IMR-90 (cell line): ENCODE measurements around the gene RYR3. TPM values are rescaled to one million over a fixed set of nuclear protein-coding genes. Genes with fewer than 3 reads are reported as not detected.

Experiments used
- ATAC-seq: fragments of 200-7000 bp; cut with Tn5 transposase; 2 replicates; pipeline ENCODE4 v1.9.1; 2020; ENCODE audit warnings: low read depth, mild to moderate bottlenecking, moderate library complexity
- BruUV-seq: library from RNA; stranded (reverse); fragments of 400-500 nt; replicated peaks from 2 replicates; lab custom pipeline; 2021; lab: Mats Ljungman, UMichigan
- CTCF ChIA-PET: fragments of 300-600 bp; formaldehyde crosslinking; extraction: SDS; loops from one replicate; lab custom pipeline; 2021; ENCODE audit warnings: antibody characterized with exemption; lab: Yijun Ruan, JAX
- POLR2A ChIA-PET: fragments of 300-600 bp; sonication (Branson Sonifier 250); formaldehyde crosslinking; loops from one replicate; lab custom pipeline; 2022; ENCODE audit warnings: antibody characterized with exemption; ENCODE audit not compliant: unreplicated experiment; lab: Charles Lee
- DNase-seq: peaks from one replicate; pipeline ENCODE4 v3.0.0; 2013
- H2AFZ ChIP-seq: replicated peaks from 2 replicates; pipeline ENCODE3; 2013; ENCODE audit warnings: low read length, mild to moderate bottlenecking; ENCODE audit not compliant: poor library complexity
- H2AK5ac ChIP-seq: 2 replicates; pipeline ENCODE4 v1.6.1; 2013; ENCODE audit warnings: low read depth, low read length, inconsistent platforms
- H2AK9ac ChIP-seq: replicated peaks from 2 replicates; pipeline ENCODE3; 2013; ENCODE audit warnings: mild to moderate bottlenecking, low read depth, low read length, moderate library complexity; ENCODE audit not compliant: poor library complexity
- H2BK120ac ChIP-seq: 2 replicates; pipeline ENCODE4 v1.6.1; 2013; ENCODE audit warnings: low read depth, low read length, inconsistent platforms
- H2BK15ac ChIP-seq: 3 replicates; pipeline ENCODE4 v1.6.1; 2013; ENCODE audit warnings: low read depth, low read length, inconsistent platforms
- H2BK20ac ChIP-seq: 2 replicates; pipeline ENCODE4 v1.6.1; 2013; ENCODE audit warnings: low read depth, mild to moderate bottlenecking, inconsistent platforms, low read length, moderate library complexity
- H2BK5ac ChIP-seq: 2 replicates; pipeline ENCODE4 v1.6.1; 2013; ENCODE audit warnings: mild to moderate bottlenecking, low read depth, low read length, inconsistent platforms; ENCODE audit not compliant: poor library complexity, severe bottlenecking
- H3K14ac ChIP-seq: replicated peaks from 2 replicates; pipeline ENCODE4 v1.6.1; 2013; ENCODE audit warnings: low read depth, low read length, inconsistent platforms
- H3K18ac ChIP-seq: 2 replicates; pipeline ENCODE4 v1.6.1; 2013; ENCODE audit warnings: low read depth, low read length, control low read depth
- H3K23ac ChIP-seq: 2 replicates; pipeline ENCODE4 v1.6.1; 2013; ENCODE audit warnings: low read depth, low read length, inconsistent platforms
- H3K27ac ChIP-seq: 2 replicates; pipeline ENCODE4 v1.5.1; 2013; ENCODE audit warnings: mild to moderate bottlenecking, control low read depth, low read length; ENCODE audit not compliant: insufficient read depth
- H3K27me3 ChIP-seq: 2 replicates; pipeline ENCODE4 v1.6.1; 2013; ENCODE audit warnings: low read length; ENCODE audit not compliant: control insufficient read depth, insufficient read depth
- H3K36me3 ChIP-seq: 2 replicates; pipeline ENCODE4 v1.6.1; 2013; ENCODE audit warnings: low read length, mixed read lengths; ENCODE audit not compliant: control insufficient read depth, insufficient read depth
- H3K4ac ChIP-seq: 2 replicates; pipeline ENCODE4 v1.6.1; 2013; ENCODE audit warnings: low read depth, low read length, inconsistent platforms
- H3K4me1 ChIP-seq: 2 replicates; pipeline ENCODE4 v1.6.1; 2013; ENCODE audit warnings: low read length, mixed read lengths; ENCODE audit not compliant: control insufficient read depth, insufficient read depth
- H3K4me2 ChIP-seq: 2 replicates; pipeline ENCODE4 v1.6.1; 2013; ENCODE audit warnings: low read depth, mild to moderate bottlenecking, control low read depth, low read length, moderate library complexity
- H3K4me3 ChIP-seq: 2 replicates; pipeline ENCODE4 v1.5.1; 2013; ENCODE audit warnings: low read depth, mild to moderate bottlenecking, control low read depth, low read length, moderate library complexity; ENCODE audit not compliant: insufficient read depth
- H3K56ac ChIP-seq: 2 replicates; pipeline ENCODE4 v1.6.1; 2013; ENCODE audit warnings: low read length, inconsistent platforms; ENCODE audit not compliant: insufficient read depth; ENCODE audit errors: extremely low read depth
- H3K79me1 ChIP-seq, 2 experiments: 2 replicates each; pipeline ENCODE4 v1.6.1; 2013; ENCODE audit warnings: low read length in 2 of 2, inconsistent platforms in 1 of 2, low read depth in 1 of 2
- H3K9ac ChIP-seq: 2 replicates; pipeline ENCODE4 v1.6.1; 2013; ENCODE audit warnings: low read depth, low read length, control low read depth
- H3K9me1 ChIP-seq: 2 replicates; pipeline ENCODE4 v1.6.1; 2013; ENCODE audit warnings: low read length, inconsistent platforms; ENCODE audit not compliant: insufficient read depth
- H3K9me3 ChIP-seq: 2 replicates; pipeline ENCODE4 v1.6.1; 2013; ENCODE audit warnings: low read length; ENCODE audit not compliant: control insufficient read depth, insufficient read depth
- H4K20me1 ChIP-seq: 2 replicates; pipeline ENCODE4 v1.6.1; 2013; ENCODE audit warnings: low read length, inconsistent platforms; ENCODE audit not compliant: insufficient read depth
- H4K5ac ChIP-seq: 2 replicates; pipeline ENCODE4 v1.6.1; 2013; ENCODE audit warnings: mild to moderate bottlenecking, low read depth, low read length, control low read depth
- H4K8ac ChIP-seq, 2 experiments: 2 replicates each; pipeline ENCODE4 v1.6.1; 2013; ENCODE audit warnings: low read depth in 2 of 2, low read length in 2 of 2, control low read depth in 1 of 2, inconsistent platforms in 1 of 2
- H4K91ac ChIP-seq: 2 replicates; pipeline ENCODE4 v1.6.1; 2013; ENCODE audit warnings: low read depth, low read length, inconsistent platforms; ENCODE audit not compliant: insufficient read depth
- CEBPB ChIP-seq: IDR thresholded peaks from 2 replicates; pipeline ENCODE4 v1.6.1; 2012; ENCODE audit warnings: low read depth, low read length, improper control_type of control experiment
- FOS ChIP-seq: fragments of 150-350 bp; IDR thresholded peaks from 2 replicates; pipeline ENCODE4 v1.6.1; 2016; ENCODE audit warnings: low read depth, low read length
- MAFK ChIP-seq: IDR thresholded peaks from 2 replicates; pipeline ENCODE4 v1.6.1; 2012; ENCODE audit warnings: low read depth, low read length, improper control_type of control experiment
- MAZ ChIP-seq: IDR thresholded peaks from 2 replicates; pipeline ENCODE4 v1.6.1; 2012; ENCODE audit warnings: low read depth, mild to moderate bottlenecking, low read length, improper control_type of control experiment, moderate library complexity, borderline replicate concordance
- POLR2A ChIP-seq: IDR thresholded peaks from 2 replicates; pipeline ENCODE4 v1.6.1; 2012; ENCODE audit warnings: mild to moderate bottlenecking, low read depth, low read length
- RCOR1 ChIP-seq: IDR thresholded peaks from 2 replicates; pipeline ENCODE4 v1.6.1; 2012; ENCODE audit warnings: mild to moderate bottlenecking, low read length, improper control_type of control experiment; ENCODE audit not compliant: insufficient replicate concordance
- RFX5 ChIP-seq: IDR thresholded peaks from 2 replicates; pipeline ENCODE4 v1.8.0; 2012; ENCODE audit warnings: low read depth, mild to moderate bottlenecking, low read length, moderate library complexity
- USF2 ChIP-seq: fragments of 150-350 bp; IDR thresholded peaks from 2 replicates; pipeline ENCODE4 v1.6.1; 2017; ENCODE audit warnings: mild to moderate bottlenecking, antibody characterized with exemption, low read length, low read depth
- WGBS, 2 experiments: methylation state at CpG; one replicate each; pipeline versions ENCODE4 v1.1.5 to v1.1.7; 2013; ENCODE audit warnings: missing lambda C conversion rate in 2 of 2; ENCODE audit not compliant: insufficient read length in 1 of 2; ENCODE audit errors: extremely low coverage in 2 of 2; 5-methylcytosine and 5-hydroxymethylcytosine counted together
- dilution Hi-C: fragments of 300-500 bp; cut with HindIII; formaldehyde crosslinking; loops from one replicate; pipeline ENCODE4 v1.14.3; 2018; ENCODE audit warnings: low sequenced_read_pairs; ENCODE audit not compliant: unreplicated experiment
- in situ Hi-C: fragments of 300-500 bp; cut with MboI; formaldehyde crosslinking; loops from 3 replicates; pipeline ENCODE4 v1.14.3; 2019; ENCODE audit warnings: low sequenced_read_pairs, inconsistent platforms, mixed read lengths
- intact Hi-C: fragments of 100-400 bp; cut with micrococcal nuclease; formaldehyde crosslinking; loops from 2 replicates; pipeline ENCODE4 v1.10.0; 2022
- polyA plus RNA-seq, 3 experiments: library from polyadenylated mRNA; depleted of rRNA; stranded (reverse); fragments of >200 nt; gene quantifications; 2 replicates each; pipeline ENCODE4 v1.2.3, GENCODE V29; 2012; ENCODE audit warnings: low replicate concordance in 1 of 3
- total RNA-seq: library from RNA; depleted of rRNA; stranded (reverse); fragments of >200 nt; gene quantifications from 2 replicates; pipeline ENCODE4 v1.2.3, GENCODE V29; 2012
- TF ChIP-seq, protein P1 (sequence below): conservative IDR thresholded peaks from 2 replicates; pipeline ENCODE4 v1.5.1; 2012; ENCODE audit warnings: mild to moderate bottlenecking, low read depth, low read length, improper control_type of control experiment
- TF ChIP-seq, protein P2 (sequence below): fragments of 150-350 bp; IDR thresholded peaks from 2 replicates; pipeline ENCODE4 v1.6.1; 2016; ENCODE audit warnings: low read depth, mild to moderate bottlenecking, low read length, moderate library complexity, borderline replicate concordance

RYR3 gene
- total and polyA plus RNA-seq, 2 of the 4 experiments (the other 2 are of a cell fraction), result 0.18 TPM; not detected in 1

DNA sequence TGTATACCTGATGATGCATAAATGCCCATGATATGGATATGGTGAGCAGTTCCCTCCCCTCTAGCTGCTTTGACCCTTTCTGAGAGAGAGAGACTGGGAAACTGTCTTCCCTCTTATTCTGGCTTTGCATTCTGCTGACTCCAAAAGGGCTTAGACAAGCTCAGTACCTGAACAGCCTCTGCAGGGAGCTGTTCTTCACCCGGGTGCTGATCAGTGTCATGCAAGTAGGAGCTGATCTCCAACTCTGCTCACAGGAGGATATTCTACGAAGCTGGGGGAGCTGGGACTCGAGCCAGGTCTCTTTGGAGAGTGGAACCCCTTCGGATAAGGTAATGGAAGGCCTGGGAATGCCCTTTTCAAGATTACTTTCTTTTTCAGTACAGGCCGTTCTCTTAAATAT lies 237.1 kb downstream of the RYR3 start:
- H3K4me2 ChIP-seq, result no peak overlapping the region
- H3K27ac ChIP-seq, result no peak overlapping the region
- no peak overlapping the region for H2AK5ac ChIP-seq
- H2BK20ac ChIP-seq, result no peak overlapping the region
- no peak overlapping the region for H3K18ac ChIP-seq
- H3K36me3 ChIP-seq, result no peaks in the 10 kb centered on the region
- no CpG with 5 or more reads among the region's 5 CpGs for WGBS, 2 experiments
- H2BK120ac ChIP-seq, result no peak overlapping the region
- no TSS peak for BruUV-seq
- no peaks in the 10 kb centered on the region for H3K9me3 ChIP-seq
- no peaks in the 10 kb centered on the region for H3K27me3 ChIP-seq
- dilution Hi-C loops, result no loop called here
- in situ Hi-C loops, result no loop called here
- H3K14ac ChIP-seq, result no peak overlapping the region
- H2BK5ac ChIP-seq, result no peak overlapping the region
- no peak for TF ChIP-seq CEBPB
- TF ChIP-seq RCOR1, result no peak
- no peak for TF ChIP-seq FOS
- TF ChIP-seq POLR2A, result no peak
- TF ChIP-seq, protein P1, sequence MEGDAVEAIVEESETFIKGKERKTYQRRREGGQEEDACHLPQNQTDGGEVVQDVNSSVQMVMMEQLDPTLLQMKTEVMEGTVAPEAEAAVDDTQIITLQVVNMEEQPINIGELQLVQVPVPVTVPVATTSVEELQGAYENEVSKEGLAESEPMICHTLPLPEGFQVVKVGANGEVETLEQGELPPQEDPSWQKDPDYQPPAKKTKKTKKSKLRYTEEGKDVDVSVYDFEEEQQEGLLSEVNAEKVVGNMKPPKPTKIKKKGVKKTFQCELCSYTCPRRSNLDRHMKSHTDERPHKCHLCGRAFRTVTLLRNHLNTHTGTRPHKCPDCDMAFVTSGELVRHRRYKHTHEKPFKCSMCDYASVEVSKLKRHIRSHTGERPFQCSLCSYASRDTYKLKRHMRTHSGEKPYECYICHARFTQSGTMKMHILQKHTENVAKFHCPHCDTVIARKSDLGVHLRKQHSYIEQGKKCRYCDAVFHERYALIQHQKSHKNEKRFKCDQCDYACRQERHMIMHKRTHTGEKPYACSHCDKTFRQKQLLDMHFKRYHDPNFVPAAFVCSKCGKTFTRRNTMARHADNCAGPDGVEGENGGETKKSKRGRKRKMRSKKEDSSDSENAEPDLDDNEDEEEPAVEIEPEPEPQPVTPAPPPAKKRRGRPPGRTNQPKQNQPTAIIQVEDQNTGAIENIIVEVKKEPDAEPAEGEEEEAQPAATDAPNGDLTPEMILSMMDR, result no peak
- TF ChIP-seq, protein P2, sequence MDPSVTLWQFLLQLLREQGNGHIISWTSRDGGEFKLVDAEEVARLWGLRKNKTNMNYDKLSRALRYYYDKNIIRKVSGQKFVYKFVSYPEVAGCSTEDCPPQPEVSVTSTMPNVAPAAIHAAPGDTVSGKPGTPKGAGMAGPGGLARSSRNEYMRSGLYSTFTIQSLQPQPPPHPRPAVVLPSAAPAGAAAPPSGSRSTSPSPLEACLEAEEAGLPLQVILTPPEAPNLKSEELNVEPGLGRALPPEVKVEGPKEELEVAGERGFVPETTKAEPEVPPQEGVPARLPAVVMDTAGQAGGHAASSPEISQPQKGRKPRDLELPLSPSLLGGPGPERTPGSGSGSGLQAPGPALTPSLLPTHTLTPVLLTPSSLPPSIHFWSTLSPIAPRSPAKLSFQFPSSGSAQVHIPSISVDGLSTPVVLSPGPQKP, result no peak
- TF ChIP-seq MAFK, result no peak
- TF ChIP-seq MAZ, result no peak
- TF ChIP-seq USF2, result no peak
- no peak for TF ChIP-seq RFX5
- H2AFZ ChIP-seq, result no peak overlapping the region
- H3K9ac ChIP-seq, result no peak overlapping the region
- H3K79me1 ChIP-seq, result no peaks in the 10 kb centered on the region
- H2BK15ac ChIP-seq, result no peak overlapping the region
- DNase-seq (peak; percentile 55), ATAC-seq (peak; percentile 67; the same call in 1 of the 2 replicates)
- CTCF ChIA-PET, result no interaction called here
- H3K4me1 ChIP-seq, result no peaks in the 10 kb centered on the region
- H3K9me1 ChIP-seq, result no peaks in the 10 kb centered on the region
- intact Hi-C loops, result no loop called here
- H4K20me1 ChIP-seq, result no peaks in the 10 kb centered on the region
- no peak overlapping the region for H3K56ac ChIP-seq
- H4K5ac ChIP-seq, result no peak overlapping the region
- no peak overlapping the region for H3K4me3 ChIP-seq
- no peak overlapping the region for H4K8ac ChIP-seq
- H4K91ac ChIP-seq, result no peak overlapping the region
- POLR2A ChIA-PET, result interaction anchor here (0.7 kb wide), 1 partner anchor 742 kb away, joined by 3 read pairs; no protein-coding TSS in a partner anchor
- peak overlapping the region; percentile 6 for H2AK9ac ChIP-seq
- no peak overlapping the region for H3K23ac ChIP-seq
- H3K4ac ChIP-seq, result no peak overlapping the region
